ENCODE results near the gene FCN2.
"Not testable (repeated sequence)": the region's sequence is repeated elsewhere in the genome, so short reads cannot be mapped to it uniquely, and the experiment has no call there.

The FCN2 gene

DNA sequence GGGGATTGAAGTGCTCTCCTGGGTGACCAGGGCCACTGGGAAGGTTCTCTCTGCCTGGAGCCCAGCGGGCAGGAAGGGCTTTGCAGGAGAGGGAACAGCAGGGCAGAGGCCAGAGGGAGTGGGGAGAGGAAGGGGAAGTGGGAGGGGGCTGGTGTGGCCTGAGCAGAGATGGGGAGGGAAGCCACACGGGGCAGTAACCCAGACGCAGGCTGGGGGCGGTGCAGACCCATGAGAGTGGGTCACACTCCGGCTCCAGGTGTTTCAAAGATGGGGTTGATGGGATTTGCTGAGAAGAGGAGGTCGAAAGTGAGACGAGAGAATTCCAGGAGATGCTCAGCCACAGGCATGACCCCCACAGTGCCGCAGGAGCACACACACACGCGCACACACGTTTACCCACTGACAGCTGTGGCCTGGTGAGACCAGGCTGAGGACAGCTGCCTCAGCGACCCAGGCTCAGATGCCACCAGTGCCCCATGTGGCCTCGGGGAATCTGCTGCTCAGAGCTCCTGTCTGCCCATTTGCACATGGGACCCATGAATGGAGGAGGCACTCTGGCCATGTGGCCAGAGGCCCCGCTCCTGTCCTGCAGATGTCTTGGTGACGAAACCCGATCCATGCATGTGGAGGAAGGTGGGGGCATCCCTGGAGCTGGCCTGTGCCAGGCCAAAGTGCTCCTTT lies 32.7 kb upstream of the FCN2 start:
- DNase-seq: no peak

DNA sequence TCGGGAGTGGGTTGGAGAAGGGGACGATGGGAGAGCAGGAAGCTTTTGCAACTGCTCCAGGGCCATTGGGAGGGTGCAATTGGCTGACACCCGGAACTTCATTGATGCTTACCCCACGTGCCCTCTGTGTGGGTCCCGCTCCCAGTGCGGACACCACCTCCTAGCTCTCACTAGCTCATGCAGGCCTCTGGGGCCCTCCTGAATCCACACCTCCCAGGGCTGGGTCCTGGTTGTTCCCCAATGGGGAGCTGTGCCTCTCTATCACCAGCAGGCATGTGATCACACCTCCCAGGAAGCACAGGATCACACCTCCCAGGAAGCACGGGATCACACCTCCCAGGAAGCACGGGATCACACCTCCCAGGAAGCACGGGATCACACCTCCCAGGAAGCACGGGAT lies 32.1 kb upstream of the FCN2 start:
- DNase-seq: no peak

DNA sequence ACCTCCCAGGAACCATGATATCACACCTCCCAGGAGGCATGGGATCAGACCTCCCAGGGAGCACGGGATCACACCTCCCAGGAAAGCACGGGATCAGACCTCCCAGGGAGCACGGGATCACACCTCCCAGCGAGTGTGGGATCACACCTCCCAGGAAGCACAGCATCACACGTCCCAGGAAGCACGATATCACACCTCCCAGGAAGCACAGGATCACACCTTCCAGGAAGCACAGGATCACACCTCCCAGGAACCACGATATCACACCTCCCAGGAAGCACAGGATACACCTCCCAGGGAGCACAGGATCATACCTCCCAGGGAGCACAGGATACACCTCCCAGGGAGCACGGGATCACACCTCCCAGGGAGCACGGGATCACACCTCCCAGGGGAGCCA lies 30.0 kb upstream of the FCN2 start:
- DNase-seq: no peak

DNA sequence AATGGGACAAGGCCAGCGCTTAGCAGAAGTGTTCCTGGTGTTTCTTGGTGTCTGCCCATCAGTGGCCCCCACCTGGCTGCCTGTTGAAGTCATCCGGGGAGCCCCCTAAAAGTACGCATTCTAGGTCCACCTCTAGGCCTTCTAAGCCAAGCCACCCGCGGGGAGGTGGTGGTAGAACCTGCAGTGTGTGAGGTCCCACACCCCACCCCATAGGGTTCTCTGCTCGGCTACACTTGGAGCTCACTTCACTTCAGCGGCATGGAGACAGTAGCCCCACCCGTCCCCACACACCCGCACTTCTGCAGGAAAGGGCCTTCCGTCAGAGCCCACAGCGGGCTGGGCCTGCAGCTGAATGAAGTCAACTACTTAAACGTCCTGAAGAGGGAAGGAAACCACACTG lies 29.6 kb upstream of the FCN2 start:
- no peak for DNase-seq

DNA sequence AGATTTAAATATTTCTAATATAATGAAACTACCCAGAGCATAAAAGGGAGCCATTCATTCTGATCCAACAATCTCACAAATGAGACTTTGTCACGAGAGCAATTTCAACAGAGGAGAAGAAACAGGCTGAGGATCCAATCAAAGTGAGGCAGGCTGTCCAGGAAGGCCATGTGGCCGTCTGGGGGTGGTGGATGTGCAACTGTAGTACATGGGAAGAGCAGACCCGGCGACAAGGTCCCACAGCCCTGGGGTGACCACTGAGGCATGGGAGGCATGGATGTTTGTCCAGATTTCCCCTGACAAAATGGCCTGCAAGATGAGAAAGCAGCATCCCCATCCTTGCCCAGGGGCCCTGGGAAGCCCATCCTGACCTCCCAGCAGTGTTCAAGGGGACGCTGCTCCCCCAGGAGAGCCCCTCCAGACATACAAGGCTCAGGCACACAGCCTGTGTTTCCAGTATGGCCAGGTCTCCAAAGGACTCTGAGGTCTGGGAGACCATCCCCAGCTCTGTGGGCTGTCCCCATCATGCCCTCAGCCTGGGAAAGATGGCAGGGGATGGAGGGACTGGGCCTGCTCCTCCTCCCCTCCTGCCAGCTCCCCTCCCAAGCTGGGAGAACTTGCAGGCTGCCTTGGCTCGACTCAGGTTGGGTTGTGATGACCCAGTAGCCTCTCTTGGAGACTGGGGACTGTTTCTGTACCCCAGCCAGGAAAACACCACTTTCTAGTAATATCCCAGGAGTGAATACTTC lies 27.5 kb upstream of the FCN2 start:
- DNase-seq: no peak

DNA sequence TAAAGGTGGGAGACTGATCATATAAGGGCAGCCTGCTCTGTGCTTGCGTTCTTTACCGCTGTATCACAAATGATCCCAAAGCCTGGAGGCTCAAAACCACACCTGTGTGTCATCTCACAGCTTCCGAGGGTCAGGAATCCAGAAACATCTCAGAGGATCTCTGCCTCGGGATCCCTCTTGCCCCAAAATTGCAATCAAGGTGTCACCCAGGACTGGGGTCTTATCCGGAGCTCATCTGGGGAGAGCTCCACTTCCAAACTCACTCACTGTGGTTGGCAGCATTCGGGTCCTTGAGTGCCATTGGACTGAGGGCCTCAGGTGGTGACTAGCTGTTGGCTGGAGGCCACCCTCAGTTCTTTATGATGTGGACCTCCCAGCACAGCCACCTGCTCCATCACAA lies 26.7 kb upstream of the FCN2 start:
- no peak for DNase-seq

- DNase-seq: no peak
Observed at GRCh38 chr9:134854541-134854981, 26.0 kb upstream of the FCN2 start.

DNA sequence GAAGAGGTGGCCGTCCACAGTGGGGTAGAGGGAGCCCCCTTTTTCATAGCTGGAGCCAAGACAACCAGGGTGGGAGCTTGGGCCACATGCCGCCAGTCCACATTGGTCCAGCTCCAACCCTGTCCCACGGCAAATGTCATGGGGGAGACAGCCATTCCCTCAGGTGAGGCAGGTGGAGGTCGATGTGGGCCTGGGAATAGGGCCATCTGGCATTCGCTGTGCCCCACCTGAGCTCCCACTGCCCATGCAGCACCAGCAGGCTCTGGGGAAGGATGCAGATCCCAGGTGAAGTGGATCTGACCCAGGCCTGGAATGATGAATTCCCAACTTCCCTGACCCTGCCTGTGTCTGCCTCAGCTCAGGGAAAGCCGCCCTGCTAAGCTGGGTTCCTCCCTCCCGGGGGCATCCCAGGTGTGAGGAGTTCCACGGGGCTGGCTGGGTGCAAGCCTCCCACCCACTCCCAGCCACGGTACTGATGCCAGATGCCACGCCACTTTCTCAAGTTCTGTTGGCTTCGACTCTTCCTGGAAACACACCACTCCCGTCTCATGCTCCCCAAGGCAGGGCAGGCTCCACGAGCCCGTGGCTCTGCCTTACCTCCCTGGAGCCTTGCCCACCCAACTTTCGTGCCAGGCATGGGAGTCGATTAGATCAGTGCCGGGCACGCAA lies 25.2 kb upstream of the FCN2 start:
- DNase-seq: no peak

- no peak for DNase-seq
Observed at GRCh38 chr9:134855900-134856377, 24.7 kb upstream of the FCN2 start.

DNA sequence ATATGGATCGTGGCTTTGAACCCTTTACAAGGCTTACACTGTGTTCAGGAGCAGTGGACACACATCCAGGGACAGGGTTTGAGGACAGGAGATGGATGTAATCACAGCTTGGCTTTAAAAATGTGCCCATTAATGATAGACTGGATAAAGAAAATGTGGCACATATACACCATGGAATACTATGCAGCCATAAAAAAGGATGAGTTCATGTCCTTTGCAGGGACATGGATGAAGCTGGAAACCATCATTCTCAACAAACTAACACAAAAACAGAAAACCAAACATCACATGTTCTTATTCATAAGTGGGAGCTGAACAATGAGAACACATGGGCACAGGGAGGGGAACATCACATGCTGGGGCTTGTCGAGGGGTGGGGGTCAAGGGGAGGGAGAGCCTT lies 23.2 kb upstream of the FCN2 start:
- DNase-seq: not testable (repeated sequence)

GRCh38 chr9:134858051-134858841 lies 22.4 kb upstream of the FCN2 start:
- DNase-seq: no peak

DNA sequence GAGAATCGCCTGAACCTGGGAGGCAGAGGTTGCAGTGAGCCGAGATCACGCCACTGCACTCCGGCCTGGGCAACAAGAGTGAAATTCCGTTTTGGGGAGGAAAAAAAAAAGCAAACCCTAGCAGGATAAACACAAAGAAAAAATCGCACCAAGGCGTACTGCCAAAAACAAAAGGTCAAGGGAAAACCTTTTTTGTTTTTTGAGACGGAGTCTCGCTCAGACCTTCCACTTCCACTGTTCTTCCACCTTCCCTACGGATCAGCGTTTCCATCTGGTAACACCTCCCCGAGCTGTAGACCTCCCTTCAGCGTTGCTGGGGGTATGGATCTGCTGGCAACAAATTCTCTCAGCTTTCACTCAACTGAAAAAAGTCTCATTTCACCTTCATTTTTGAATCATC lies 20.1 kb upstream of the FCN2 start:
- DNase-seq: no peak

DNA sequence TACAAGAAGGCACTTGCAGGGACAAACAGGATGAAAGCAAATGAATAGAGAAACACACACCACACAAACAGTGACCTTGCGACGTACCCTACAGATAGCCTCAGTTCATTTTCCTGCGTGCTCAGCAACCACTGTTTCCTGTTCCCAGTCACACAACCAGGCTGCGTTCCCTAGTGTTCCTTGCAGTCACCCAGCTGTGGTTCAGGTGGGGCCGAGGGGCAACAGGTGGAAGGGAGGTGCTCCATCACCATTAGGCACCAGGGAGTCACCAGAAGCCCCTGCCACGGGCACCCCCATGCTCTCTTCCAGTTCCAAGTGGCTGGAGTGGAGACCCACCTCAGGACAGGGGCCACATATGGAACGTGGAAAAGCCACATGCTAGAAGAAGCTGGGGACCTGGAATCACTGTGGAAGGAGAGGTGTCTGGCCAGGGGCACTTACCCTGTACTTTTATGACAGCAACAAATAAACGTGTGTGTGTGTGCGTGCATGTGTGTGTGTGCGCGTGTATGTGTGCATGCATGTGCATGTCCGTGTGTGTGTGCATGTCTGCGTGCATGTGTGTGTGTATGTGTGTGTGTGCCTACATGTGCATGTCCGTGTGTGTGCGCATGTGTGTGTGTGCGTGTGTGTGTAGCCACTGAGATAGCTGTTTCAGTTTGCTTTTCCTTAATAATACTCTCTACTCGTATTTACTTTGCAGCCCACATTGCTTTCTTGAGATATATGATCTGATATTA lies 18.8 kb upstream of the FCN2 start:
- DNase-seq: no peak

DNA sequence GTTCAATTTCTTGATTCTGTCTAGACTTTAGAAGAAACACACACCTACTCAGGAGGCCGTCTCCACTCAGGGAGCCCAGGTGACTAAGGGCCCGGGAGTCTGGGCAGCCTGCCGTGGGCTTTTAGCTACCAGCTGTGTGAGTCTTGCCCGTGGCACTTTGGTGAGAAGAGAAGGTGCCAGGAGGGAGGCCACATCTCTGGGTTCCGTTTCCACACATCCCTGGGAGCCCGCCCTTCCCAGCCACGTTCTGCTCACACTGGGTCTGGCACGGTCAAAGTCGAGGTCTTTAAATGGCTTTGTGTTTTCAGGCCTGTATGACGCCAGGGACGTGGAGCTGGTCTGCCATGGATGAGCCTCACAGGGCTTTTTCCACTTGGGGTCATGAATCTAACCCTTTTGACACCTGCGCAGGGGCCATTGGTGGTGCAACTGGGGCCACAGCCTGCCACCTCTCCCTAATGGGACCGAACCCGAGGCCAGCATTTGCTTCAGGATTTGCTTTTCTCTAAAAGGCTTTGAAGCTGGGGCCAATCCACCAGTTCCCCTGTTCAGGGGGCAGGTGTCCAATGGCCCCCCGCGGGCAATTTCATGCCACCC lies 17.2 kb upstream of the FCN2 start:
- DNase-seq: no peak

DNA sequence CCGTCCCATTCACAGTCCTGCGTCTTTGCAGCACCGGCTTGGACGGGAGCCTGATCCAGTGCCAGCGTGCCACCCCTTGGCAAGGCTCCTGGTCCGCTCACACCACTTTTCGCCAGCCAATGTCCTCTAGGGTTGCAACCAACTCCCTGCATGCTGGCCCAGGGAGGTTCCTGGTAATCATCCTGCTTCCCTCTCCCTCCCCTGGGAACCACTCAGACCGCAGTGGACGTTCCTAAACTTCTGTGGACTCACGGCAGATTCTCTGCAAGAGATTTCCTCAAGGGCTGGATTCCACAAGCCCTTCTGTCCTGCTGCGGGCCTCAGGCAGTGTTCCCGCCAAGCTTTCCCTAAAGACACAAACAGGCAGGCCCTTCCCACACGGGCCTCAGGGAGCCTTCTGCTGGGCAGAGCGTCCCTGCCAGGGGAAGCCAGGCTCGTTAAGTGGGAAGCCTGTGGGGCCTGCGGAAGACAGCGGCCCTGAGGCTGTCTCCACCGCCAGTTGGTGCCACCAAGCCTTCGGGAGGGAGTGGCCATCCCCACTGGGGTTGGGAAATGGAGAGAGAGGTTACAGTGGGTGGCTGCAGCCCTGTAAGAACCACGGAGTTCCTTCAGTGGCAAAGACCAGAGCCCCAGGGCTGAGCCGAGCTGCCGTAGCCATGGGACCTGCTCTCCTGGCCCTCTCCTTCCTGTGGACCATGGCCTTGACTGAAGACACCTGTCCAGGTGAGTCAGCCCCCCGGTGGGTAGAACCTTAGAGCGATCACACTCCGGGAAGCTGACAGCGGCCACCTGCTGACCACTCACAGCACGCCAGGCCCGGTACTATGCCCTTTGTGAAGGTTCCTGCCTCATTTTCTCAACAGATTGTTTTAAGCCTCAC lies 16.4 kb upstream of the FCN2 start:
- no peak for DNase-seq

DNA sequence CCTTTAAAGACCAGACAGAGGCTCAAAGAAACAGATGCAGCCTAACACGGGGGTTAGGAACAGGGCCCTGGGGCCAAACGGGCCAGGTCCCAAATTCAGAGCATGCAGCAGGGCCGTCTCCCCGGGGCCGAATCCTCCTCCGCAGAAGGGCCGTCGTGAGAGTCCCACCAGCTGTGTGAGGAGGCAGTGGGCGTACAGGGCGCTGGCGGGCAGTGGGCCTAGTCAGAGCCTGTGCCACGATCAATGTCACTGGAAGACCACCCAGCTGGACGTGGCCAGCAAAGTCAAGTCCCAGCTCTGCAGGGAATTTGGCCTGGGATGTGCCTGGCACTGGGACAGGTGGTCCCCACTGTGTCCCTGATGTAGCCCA lies 15.8 kb upstream of the FCN2 start:
- DNase-seq: no peak

GRCh38 chr9:134867917-134868750 lies 12.5 kb upstream of the FCN2 start:
- DNase-seq: no peak

GRCh38 chr9:134868751-134869553 lies 11.7 kb upstream of the FCN2 start:
- DNase-seq: no peak
